Measurements from ENCODE around the gene SLC38A1.

SLC38A1 gene

GRCh38 chr12:46188170-46188569 lies 80.7 kb downstream of the SLC38A1 start:
- Histone ChIP-seq H3K4me2 (no peak overlapping the region), H3K36me3 (peaks cover 68% of the 10 kb centered on the region), H3K9me3 (peaks cover 8% of the 10 kb centered on the region; the same call in 1 of the 2 replicates), H3K9ac (no peak overlapping the region), H3K27me3 (no peaks in the 10 kb centered on the region), H3K4me3 (no peak overlapping the region), H3K27ac (no peak overlapping the region), H4K20me1 (no peaks in the 10 kb centered on the region; the same call in 1 of the 2 replicates), H3K4me1 (no peaks in the 10 kb centered on the region)
- no peak for TF ChIP-seq Cebpa-rat (IDR thresholded peaks at IDR 0.05)

GRCh38 chr12:46187023-46187422 lies 81.8 kb downstream of the SLC38A1 start:
- H3K9ac ChIP-seq, result no peak overlapping the region
- no peak overlapping the region for H3K27ac ChIP-seq
- peaks cover 64% of the 10 kb centered on the region for H3K36me3 ChIP-seq
- TF ChIP-seq Cebpa-rat (IDR thresholded peaks at IDR 0.05), result no peak
- H4K20me1 ChIP-seq, result no peaks in the 10 kb centered on the region; the same call in 1 of the 2 replicates
- H3K9me3 ChIP-seq, result peaks cover 6% of the 10 kb centered on the region; the same call in 1 of the 2 replicates
- no peak overlapping the region for H3K4me2 ChIP-seq
- H3K4me1 ChIP-seq, result peaks cover 4% of the 10 kb centered on the region
- no peak overlapping the region for H3K4me3 ChIP-seq
- H3K27me3 ChIP-seq, result no peaks in the 10 kb centered on the region

GRCh38 chr12:46186088-46186487 lies 82.8 kb downstream of the SLC38A1 start:
- H3K4me2 ChIP-seq, result no peak overlapping the region
- TF ChIP-seq Cebpa-rat (IDR thresholded peaks at IDR 0.05), result no peak
- H3K27me3 ChIP-seq, result no peaks in the 10 kb centered on the region
- H3K4me1 ChIP-seq, result peaks cover 13% of the 10 kb centered on the region
- no peaks in the 10 kb centered on the region; the same call in 1 of the 2 replicates for H4K20me1 ChIP-seq
- no peaks in the 10 kb centered on the region for H3K9me3 ChIP-seq
- H3K36me3 ChIP-seq, result peaks cover 62% of the 10 kb centered on the region
- no peak overlapping the region for H3K9ac ChIP-seq
- no peak overlapping the region for H3K27ac ChIP-seq
- no peak overlapping the region for H3K4me3 ChIP-seq

- Histone ChIP-seq H3K27me3 (no peaks in the 10 kb centered on the region), H3K9me3 (no peaks in the 10 kb centered on the region), H4K20me1 (no peaks in the 10 kb centered on the region; the same call in 1 of the 2 replicates), H3K4me2 (no peak overlapping the region), H3K9ac (no peak overlapping the region), H3K4me3 (no peak overlapping the region), H3K36me3 (peaks cover 62% of the 10 kb centered on the region), H3K4me1 (peaks cover 17% of the 10 kb centered on the region), H3K27ac (no peak overlapping the region)
- TF ChIP-seq Cebpa-rat (IDR thresholded peaks at IDR 0.05), result no peak
Measured at GRCh38 chr12:46185686-46186085, 83.2 kb downstream of the SLC38A1 start.

- Histone ChIP-seq H3K4me2 (no peak overlapping the region), H3K4me1 (peaks cover 24% of the 10 kb centered on the region), H3K27ac (no peak overlapping the region), H4K20me1 (no peaks in the 10 kb centered on the region; the same call in 1 of the 2 replicates), H3K36me3 (peaks cover 62% of the 10 kb centered on the region), H3K27me3 (no peaks in the 10 kb centered on the region), H3K4me3 (no peak overlapping the region), H3K9ac (no peak overlapping the region), H3K9me3 (no peaks in the 10 kb centered on the region)
- no peak for TF ChIP-seq Cebpa-rat (IDR thresholded peaks at IDR 0.05)
Measured at GRCh38 chr12:46184798-46185595, 83.8 kb downstream of the SLC38A1 start.

- Histone ChIP-seq H3K27ac (no peak overlapping the region), H3K4me3 (no peak overlapping the region), H4K20me1 (no peaks in the 10 kb centered on the region; the same call in 1 of the 2 replicates), H3K27me3 (no peaks in the 10 kb centered on the region), H3K4me2 (no peak overlapping the region), H3K36me3 (peaks cover 45% of the 10 kb centered on the region), H3K4me1 (peaks cover 35% of the 10 kb centered on the region), H3K9me3 (no peaks in the 10 kb centered on the region), H3K9ac (no peak overlapping the region)
- TF ChIP-seq Cebpa-rat (IDR thresholded peaks at IDR 0.05), result no peak
Measured at GRCh38 chr12:46183112-46183511, 85.7 kb downstream of the SLC38A1 start.

- H3K4me3 ChIP-seq, result no peak overlapping the region
- H3K27ac ChIP-seq, result no peak overlapping the region
- no peak for TF ChIP-seq Cebpa-rat (IDR thresholded peaks at IDR 0.05)
- H3K9ac ChIP-seq, result no peak overlapping the region
- H3K36me3 ChIP-seq, result peaks cover 31% of the 10 kb centered on the region
- H4K20me1 ChIP-seq, result no peaks in the 10 kb centered on the region; the same call in 1 of the 2 replicates
- H3K27me3 ChIP-seq, result no peaks in the 10 kb centered on the region
- H3K4me2 ChIP-seq, result peak overlapping the region; percentile 31
- H3K4me1 ChIP-seq, result peaks cover 46% of the 10 kb centered on the region
- H3K9me3 ChIP-seq, result no peaks in the 10 kb centered on the region
Measured at GRCh38 chr12:46181465-46181864, 87.4 kb downstream of the SLC38A1 start.

- Histone ChIP-seq H3K9ac (no peak overlapping the region), H3K4me3 (no peak overlapping the region), H3K27me3 (no peaks in the 10 kb centered on the region), H3K4me1 (peaks cover 48% of the 10 kb centered on the region), H3K9me3 (no peaks in the 10 kb centered on the region), H4K20me1 (no peaks in the 10 kb centered on the region; the same call in 1 of the 2 replicates), H3K4me2 (peak overlapping the region; percentile 51), H3K27ac (no peak overlapping the region), H3K36me3 (peaks cover 16% of the 10 kb centered on the region)
- TF ChIP-seq Cebpa-rat (IDR thresholded peaks at IDR 0.05), result no peak
Measured at GRCh38 chr12:46179693-46180452, 89.0 kb downstream of the SLC38A1 start.

GRCh38 chr12:46177837-46178608 lies 90.8 kb downstream of the SLC38A1 start:
- H3K27me3 ChIP-seq, result no peaks in the 10 kb centered on the region
- H3K27ac ChIP-seq, result no peak overlapping the region
- no peak overlapping the region for H3K9ac ChIP-seq
- H3K4me2 ChIP-seq, result peak overlapping the region; percentile 14
- H3K9me3 ChIP-seq, result no peaks in the 10 kb centered on the region
- peaks cover 11% of the 10 kb centered on the region; the same call in 1 of the 2 replicates for H3K36me3 ChIP-seq
- H4K20me1 ChIP-seq, result no peaks in the 10 kb centered on the region
- H3K4me3 ChIP-seq, result no peak overlapping the region
- peaks cover 62% of the 10 kb centered on the region for H3K4me1 ChIP-seq
- TF ChIP-seq Cebpa-rat (IDR thresholded peaks at IDR 0.05), result no peak

All from BLaER1 (cell line).